K562 (cell line): ENCODE measurements around the gene GNS. TPM values are rescaled to one million over a fixed set of nuclear protein-coding genes. Genes with fewer than 3 reads are reported as not detected.

ENCODE experiments used
- RBM15 ChIP-seq: fragments of 200-400 bp; formaldehyde crosslinking; IDR thresholded peaks from 2 replicates; pipeline ENCODE4 v1.6.1; 2018; ENCODE audit warnings: mild to moderate bottlenecking, low read length, moderate library complexity; ENCODE audit not compliant: insufficient read depth
- SMARCA4 ChIP-seq: fragments of 450-650 bp; IDR thresholded peaks from 2 replicates; pipeline ENCODE4 v1.6.1; 2016
- SREBF1 ChIP-seq: fragments of 150-350 bp; IDR thresholded peaks from 2 replicates; pipeline ENCODE4 v1.6.1; 2014; ENCODE audit warnings: antibody characterized with exemption, low read depth, low read length, borderline replicate concordance
- polyA plus RNA-seq, 8 experiments: library from polyadenylated mRNA; depleted of rRNA in 4 of 8; stranded (reverse) in 5 of 8; unstranded in 3 of 8; fragments of >200 nt; fragmentation: Nextera tagmentation in 2 of 8; fragmentation: Illumina TruSeq in 1 of 8; extraction: Ambion mirVana in 2 of 8; extraction: Trizol in 1 of 8; gene quantifications; 2 replicates each; pipeline versions ENCODE4 v1.2.1 to v1.2.3, GENCODE V29; 2011 to 2014; ENCODE audit warnings: inconsistent platforms in 1 of 8, missing spikeins in 1 of 8
- total RNA-seq, 7 experiments: library from RNA; depleted of rRNA in 6 of 7; stranded (reverse); fragments of >200 nt in 6 of 7; fragmentation: Illumina TruSeq in 2 of 7; extraction: Trizol in 2 of 7; gene quantifications; 2 replicates each; pipeline versions ENCODE4 v1.2.1 to v1.2.3, GENCODE V29; 2011 to 2021; ENCODE audit warnings: low replicate concordance in 1 of 7
- TF ChIP-seq, protein P1 (sequence below), 2 experiments: IDR thresholded peaks; 2 replicates each; pipeline ENCODE4 v1.6.1; 2011; ENCODE audit warnings: borderline replicate concordance in 1 of 2, control low read depth in 1 of 2, low read depth in 1 of 2, low read length in 1 of 2, mild to moderate bottlenecking in 1 of 2, mixed read lengths in 1 of 2, moderate library complexity in 1 of 2; ENCODE audit not compliant: insufficient read depth in 1 of 2, insufficient read length in 1 of 2, poor library complexity in 1 of 2, severe bottlenecking in 1 of 2; ENCODE audit errors: extremely low read depth in 1 of 2
- TF ChIP-seq, protein P2 (sequence below): sonication (generic); formaldehyde crosslinking; IDR thresholded peaks from 2 replicates; pipeline ENCODE4 v1.9.0; 2022; ENCODE audit warnings: mild to moderate bottlenecking, missing genetic modification reagents
- TF ChIP-seq, protein P3 (sequence below), 3 experiments: fragments of 200-800 bp in 1 of 3; fragments of 250-450 bp in 1 of 3; fragments of 450-650 bp in 1 of 3; sonication (Bioruptor Pico) in 1 of 3; sonication (Bioruptor generic) in 1 of 3; formaldehyde crosslinking in 1 of 3; IDR thresholded peaks; 2 replicates each; pipeline versions ENCODE4 v1.6.1 to v1.8.0; 2016 to 2022; ENCODE audit warnings: mild to moderate bottlenecking in 2 of 3, missing genetic modification characterization in 2 of 3, missing compliant biosample characterization in 1 of 3, moderate library complexity in 1 of 3

The GNS gene
- total and polyA plus RNA-seq, 9 of the 15 experiments (the other 6 are each of a cell fraction or from before 2014, with no cell fraction given) = 4.6 to 30.3 (median 18.9) TPM

DNA sequence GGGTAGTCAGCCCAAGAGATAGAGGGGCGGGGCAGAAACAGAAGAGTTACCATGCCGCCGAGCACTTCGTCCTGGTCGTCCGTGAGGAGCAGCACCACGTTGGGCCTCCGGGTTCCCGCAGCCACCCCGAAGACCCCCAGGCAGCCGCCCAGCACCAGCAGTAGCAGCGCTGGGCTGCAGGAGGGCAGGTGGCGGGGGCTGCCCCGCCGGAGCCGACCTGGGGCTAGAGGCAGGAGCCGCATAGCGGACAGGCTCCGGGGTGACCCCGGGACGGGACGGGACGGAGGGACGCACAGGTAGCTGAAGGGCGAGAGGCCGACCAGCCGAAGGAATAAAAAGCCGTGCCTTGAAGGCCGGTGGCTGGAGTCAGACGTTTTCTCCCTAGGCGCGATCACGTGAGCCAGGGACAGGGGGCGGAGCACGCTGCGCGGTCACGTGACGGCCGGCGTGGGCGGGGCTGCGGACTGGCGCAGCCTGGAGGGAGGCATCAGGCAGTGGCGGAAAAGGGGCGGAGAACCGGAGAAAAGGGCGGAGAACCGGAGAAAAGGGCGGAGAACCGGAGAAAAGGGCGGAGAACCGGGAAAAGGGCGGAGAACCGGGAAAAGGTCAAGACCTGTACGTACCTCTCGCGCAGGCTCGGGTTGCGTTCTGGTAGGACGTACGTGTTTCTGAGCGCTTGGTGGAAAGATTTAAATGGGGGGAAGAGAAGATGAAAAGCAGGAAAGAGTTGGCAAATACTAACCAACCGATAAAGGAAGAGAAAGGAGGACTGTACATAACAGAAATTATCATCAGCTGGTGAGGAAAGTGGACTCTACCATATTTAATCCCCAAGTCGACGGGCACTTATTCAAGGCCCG lies at the start of gene GNS (continued):
- TF ChIP-seq, protein P1, sequence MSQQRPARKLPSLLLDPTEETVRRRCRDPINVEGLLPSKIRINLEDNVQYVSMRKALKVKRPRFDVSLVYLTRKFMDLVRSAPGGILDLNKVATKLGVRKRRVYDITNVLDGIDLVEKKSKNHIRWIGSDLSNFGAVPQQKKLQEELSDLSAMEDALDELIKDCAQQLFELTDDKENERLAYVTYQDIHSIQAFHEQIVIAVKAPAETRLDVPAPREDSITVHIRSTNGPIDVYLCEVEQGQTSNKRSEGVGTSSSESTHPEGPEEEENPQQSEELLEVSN (IDR thresholded peaks at IDR 0.05; ENCODE audit: borderline replicate concordance in 1 of 2, extremely low read depth in 1 of 2, insufficient read depth in 1 of 2, insufficient read length in 1 of 2, low read depth in 1 of 2, low read length in 1 of 2, poor library complexity in 1 of 2, severe bottlenecking in 1 of 2) = peak; percentile 26 to 49
- TF ChIP-seq SREBF1 = peak; percentile 79; the same call in 1 of the 2 replicates
- TF ChIP-seq, protein P2, sequence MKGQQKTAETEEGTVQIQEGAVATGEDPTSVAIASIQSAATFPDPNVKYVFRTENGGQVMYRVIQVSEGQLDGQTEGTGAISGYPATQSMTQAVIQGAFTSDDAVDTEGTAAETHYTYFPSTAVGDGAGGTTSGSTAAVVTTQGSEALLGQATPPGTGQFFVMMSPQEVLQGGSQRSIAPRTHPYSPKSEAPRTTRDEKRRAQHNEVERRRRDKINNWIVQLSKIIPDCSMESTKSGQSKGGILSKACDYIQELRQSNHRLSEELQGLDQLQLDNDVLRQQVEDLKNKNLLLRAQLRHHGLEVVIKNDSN = peak; percentile 100
- TF ChIP-seq, protein P3, sequence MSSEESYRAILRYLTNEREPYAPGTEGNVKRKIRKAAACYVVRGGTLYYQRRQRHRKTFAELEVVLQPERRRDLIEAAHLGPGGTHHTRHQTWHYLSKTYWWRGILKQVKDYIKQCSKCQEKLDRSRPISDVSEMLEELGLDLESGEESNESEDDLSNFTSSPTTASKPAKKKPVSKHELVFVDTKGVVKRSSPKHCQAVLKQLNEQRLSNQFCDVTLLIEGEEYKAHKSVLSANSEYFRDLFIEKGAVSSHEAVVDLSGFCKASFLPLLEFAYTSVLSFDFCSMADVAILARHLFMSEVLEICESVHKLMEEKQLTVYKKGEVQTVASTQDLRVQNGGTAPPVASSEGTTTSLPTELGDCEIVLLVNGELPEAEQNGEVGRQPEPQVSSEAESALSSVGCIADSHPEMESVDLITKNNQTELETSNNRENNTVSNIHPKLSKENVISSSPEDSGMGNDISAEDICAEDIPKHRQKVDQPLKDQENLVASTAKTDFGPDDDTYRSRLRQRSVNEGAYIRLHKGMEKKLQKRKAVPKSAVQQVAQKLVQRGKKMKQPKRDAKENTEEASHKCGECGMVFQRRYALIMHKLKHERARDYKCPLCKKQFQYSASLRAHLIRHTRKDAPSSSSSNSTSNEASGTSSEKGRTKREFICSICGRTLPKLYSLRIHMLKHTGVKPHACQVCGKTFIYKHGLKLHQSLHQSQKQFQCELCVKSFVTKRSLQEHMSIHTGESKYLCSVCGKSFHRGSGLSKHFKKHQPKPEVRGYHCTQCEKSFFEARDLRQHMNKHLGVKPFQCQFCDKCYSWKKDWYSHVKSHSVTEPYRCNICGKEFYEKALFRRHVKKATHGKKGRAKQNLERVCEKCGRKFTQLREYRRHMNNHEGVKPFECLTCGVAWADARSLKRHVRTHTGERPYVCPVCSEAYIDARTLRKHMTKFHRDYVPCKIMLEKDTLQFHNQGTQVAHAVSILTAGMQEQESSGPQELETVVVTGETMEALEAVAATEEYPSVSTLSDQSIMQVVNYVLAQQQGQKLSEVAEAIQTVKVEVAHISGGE (CRISPR knock-in tag; IDR thresholded peaks at IDR 0.05) = peak in 1 of 3 experiments; percentile 23; a peak in 2 of 6 replicates
- TF ChIP-seq SMARCA4 = peak; percentile 49
- no peak for TF ChIP-seq RBM15
